NB4 (cell line): Measurements from ENCODE around the gene KLHL10.

Experiments
- MYC ChIP-seq: IDR thresholded peaks from 2 replicates; pipeline ENCODE4 v1.6.1; 2011; ENCODE audit warnings: low read depth, low read length
- POLR2A ChIP-seq: IDR thresholded peaks from 2 replicates; pipeline ENCODE4 v1.6.1; 2011; ENCODE audit warnings: mild to moderate bottlenecking; ENCODE audit not compliant: insufficient read length; ENCODE audit errors: extremely low read depth
- TF ChIP-seq, protein P1 (sequence below): IDR thresholded peaks from one replicate; pipeline ENCODE4 v1.5.1; 2012; ENCODE audit warnings: low read depth, low read length
- TF ChIP-seq, protein P2 (sequence below): IDR thresholded peaks from 2 replicates; pipeline ENCODE4 v1.6.1; 2011; ENCODE audit warnings: low read depth, low read length

DNA sequence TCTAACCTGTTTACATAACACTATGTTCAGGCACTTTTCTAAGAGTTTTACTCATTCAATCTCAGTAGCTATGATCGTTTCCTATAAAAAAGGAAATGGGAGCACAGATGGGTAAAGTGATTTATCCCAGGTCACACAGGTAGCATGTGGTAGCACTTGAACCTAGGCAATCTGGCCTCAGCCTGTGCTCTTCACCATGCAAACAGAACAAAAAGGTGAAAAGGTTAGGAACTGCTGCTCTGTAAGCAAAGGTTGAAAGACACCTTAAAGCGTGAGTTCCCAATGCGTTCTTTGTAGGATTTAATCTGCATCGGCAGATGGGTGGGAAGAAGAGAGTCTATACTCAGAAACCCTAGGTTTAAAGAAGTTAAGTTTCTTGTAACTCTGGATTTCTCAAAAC lies 42.5 kb downstream of the KLHL10 start:
- TF ChIP-seq, protein P1, sequence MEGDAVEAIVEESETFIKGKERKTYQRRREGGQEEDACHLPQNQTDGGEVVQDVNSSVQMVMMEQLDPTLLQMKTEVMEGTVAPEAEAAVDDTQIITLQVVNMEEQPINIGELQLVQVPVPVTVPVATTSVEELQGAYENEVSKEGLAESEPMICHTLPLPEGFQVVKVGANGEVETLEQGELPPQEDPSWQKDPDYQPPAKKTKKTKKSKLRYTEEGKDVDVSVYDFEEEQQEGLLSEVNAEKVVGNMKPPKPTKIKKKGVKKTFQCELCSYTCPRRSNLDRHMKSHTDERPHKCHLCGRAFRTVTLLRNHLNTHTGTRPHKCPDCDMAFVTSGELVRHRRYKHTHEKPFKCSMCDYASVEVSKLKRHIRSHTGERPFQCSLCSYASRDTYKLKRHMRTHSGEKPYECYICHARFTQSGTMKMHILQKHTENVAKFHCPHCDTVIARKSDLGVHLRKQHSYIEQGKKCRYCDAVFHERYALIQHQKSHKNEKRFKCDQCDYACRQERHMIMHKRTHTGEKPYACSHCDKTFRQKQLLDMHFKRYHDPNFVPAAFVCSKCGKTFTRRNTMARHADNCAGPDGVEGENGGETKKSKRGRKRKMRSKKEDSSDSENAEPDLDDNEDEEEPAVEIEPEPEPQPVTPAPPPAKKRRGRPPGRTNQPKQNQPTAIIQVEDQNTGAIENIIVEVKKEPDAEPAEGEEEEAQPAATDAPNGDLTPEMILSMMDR, result no peak
- TF ChIP-seq, protein P2, sequence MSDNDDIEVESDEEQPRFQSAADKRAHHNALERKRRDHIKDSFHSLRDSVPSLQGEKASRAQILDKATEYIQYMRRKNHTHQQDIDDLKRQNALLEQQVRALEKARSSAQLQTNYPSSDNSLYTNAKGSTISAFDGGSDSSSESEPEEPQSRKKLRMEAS, result no peak
- TF ChIP-seq POLR2A (no peak), MYC (no peak)
